Retina (tissue), 1 donor: ENCODE measurements around the gene MIEN1.
"Not testable (repeated sequence)": the region's sequence is repeated elsewhere in the genome, so short reads cannot be mapped to it uniquely, and the experiment has no call there.

Experiments used
- DNase-seq: peaks from one replicate; pipeline ENCODE4 v3.0.0-alpha.2; 2016

MIEN1 gene

GRCh38 chr17:39755554-39756379 lies 25.4 kb upstream of the MIEN1 start:
- DNase-seq, result no peak

GRCh38 chr17:39754958-39755553 lies 24.7 kb upstream of the MIEN1 start:
- peak; percentile 46 for DNase-seq

GRCh38 chr17:39754161-39754957 lies 24.0 kb upstream of the MIEN1 start:
- peak; percentile 98 for DNase-seq

- DNase-seq, result no peak
Observed at GRCh38 chr17:39753514-39754160, 23.3 kb upstream of the MIEN1 start.

GRCh38 chr17:39752241-39752881 lies 22.0 kb upstream of the MIEN1 start:
- no peak for DNase-seq

GRCh38 chr17:39751637-39752036 lies 21.3 kb upstream of the MIEN1 start:
- DNase-seq, result no peak

GRCh38 chr17:39751016-39751543 lies 20.7 kb upstream of the MIEN1 start:
- DNase-seq, result no peak

GRCh38 chr17:39750131-39751015 lies 20.0 kb upstream of the MIEN1 start:
- DNase-seq, result no peak

GRCh38 chr17:39748444-39749034 lies 18.2 kb upstream of the MIEN1 start:
- not testable (repeated sequence) for DNase-seq

- DNase-seq, result no peak
Observed at GRCh38 chr17:39747745-39748144, 17.4 kb upstream of the MIEN1 start.

- DNase-seq, result no peak
Observed at GRCh38 chr17:39746145-39746461, 15.8 kb upstream of the MIEN1 start.

- DNase-seq, result no peak
Observed at GRCh38 chr17:39745335-39746144, 15.2 kb upstream of the MIEN1 start.

- no peak for DNase-seq
Observed at GRCh38 chr17:39744836-39745215, 14.5 kb upstream of the MIEN1 start.

- DNase-seq, result no peak
Observed at GRCh38 chr17:39744075-39744835, 13.9 kb upstream of the MIEN1 start.

GRCh38 chr17:39742856-39743436 lies 12.6 kb upstream of the MIEN1 start:
- DNase-seq, result no peak

- DNase-seq, result no peak
Observed at GRCh38 chr17:39742126-39742855, 12.0 kb upstream of the MIEN1 start.

GRCh38 chr17:39740357-39741111 lies 10.2 kb upstream of the MIEN1 start:
- no peak for DNase-seq
